ENCODE measurements around the gene CFAP20DC. TPM values are rescaled to one million over a fixed set of nuclear protein-coding genes. Genes with fewer than 3 reads are reported as not detected.

The CFAP20DC gene
- total RNA-seq, 2 experiments from 2014 or later = 1.0 to 1.8 TPM

- no peaks in the 10 kb centered on the region for H3K9me2 ChIP-seq (ENCODE audit: insufficient read depth, low read length)
- CTCF ChIA-PET (ENCODE audit: unreplicated experiment) = no interaction called here
- H3K9me3 ChIP-seq (ENCODE audit: low read length) = no peaks in the 10 kb centered on the region
- H3K4me1 ChIP-seq (ENCODE audit: insufficient read depth, low read length, poor library complexity, severe bottlenecking) = no peaks in the 10 kb centered on the region
- intact Hi-C loops (cut with micrococcal nuclease; ENCODE audit: unreplicated experiment) = no loop called here
- TF ChIP-seq EZH2phosphoT487 (IDR thresholded peaks at IDR 0.05; ENCODE audit: borderline replicate concordance, low read depth, low read length) = no peak
- TF ChIP-seq CTCF (conservative IDR thresholded peaks at IDR 0.05; ENCODE audit: low read length) = no peak
- H4K20me1 ChIP-seq (ENCODE audit: insufficient read depth, low read length) = no peaks in the 10 kb centered on the region
- H2AFZ ChIP-seq (ENCODE audit: low read length) = no peak overlapping the region
- no peaks in the 10 kb centered on the region for H3K79me2 ChIP-seq (ENCODE audit: insufficient read depth, low read depth, low read length)
- no peak overlapping the region for H3K27ac ChIP-seq (ENCODE audit: low read depth, low read length, poor library complexity, severe bottlenecking)
- POLR2A ChIA-PET = interaction anchor here (0.5 to 1.1 kb wide), 2 partner anchors 12 to 173 kb away, joined by 3 to 4 read pairs; no protein-coding TSS in a partner anchor
- no peak overlapping the region for H3K4me3 ChIP-seq (ENCODE audit: low read depth, low read length, poor library complexity, severe bottlenecking)
- no peak for DNase-seq (ENCODE audit: low spot score)
- H3K36me3 ChIP-seq (ENCODE audit: insufficient read depth, low read length) = no peaks in the 10 kb centered on the region
- no peak overlapping the region for H3K4me2 ChIP-seq (ENCODE audit: low read length)
- BruUV-seq (replicated peaks) = no TSS peak
These were observed 84.0 kb downstream of the CFAP20DC start for GRCh38 chr3:58965865-58966264.

DNA sequence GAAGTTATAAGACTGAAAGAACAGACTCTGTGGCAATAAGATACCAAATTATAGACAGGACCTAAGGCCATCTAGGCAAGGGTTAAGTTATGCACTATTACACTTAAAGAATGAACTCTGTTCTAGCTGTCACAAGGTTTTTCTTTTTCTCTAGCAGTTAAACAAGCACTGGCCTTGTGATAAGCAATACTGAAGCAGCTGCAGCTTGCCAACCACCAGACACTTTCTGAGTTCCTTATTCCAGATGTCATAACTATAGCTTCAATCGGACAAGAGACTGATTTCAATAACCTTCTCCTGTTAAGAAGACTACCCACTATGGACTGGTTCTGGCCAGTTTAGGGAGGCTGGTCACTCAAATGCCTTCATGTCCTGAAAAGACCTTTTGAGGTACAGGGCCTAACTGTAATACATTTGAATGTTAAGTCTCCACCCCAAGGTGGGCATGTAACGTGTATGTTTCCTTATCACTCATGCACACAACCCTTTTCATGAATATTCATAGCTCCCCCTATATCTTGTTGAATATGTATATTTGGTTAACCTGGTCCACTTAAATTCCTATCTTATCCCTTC is 85.8 kb downstream of the CFAP20DC start:
- ChIA-PET POLR2A (interaction anchor here (0.6 to 0.8 kb wide), 2 partner anchors 100 to 160 kb away, joined by 3 read pairs; no protein-coding TSS in a partner anchor), CTCF (ENCODE audit: unreplicated experiment) (no interaction called here)
- no peak overlapping the region for H3K27ac ChIP-seq (ENCODE audit: low read depth, low read length, poor library complexity, severe bottlenecking)
- no peak overlapping the region for H2AFZ ChIP-seq (ENCODE audit: low read length)
- no peak for DNase-seq (ENCODE audit: low spot score)
- no peaks in the 10 kb centered on the region for H3K9me2 ChIP-seq (ENCODE audit: insufficient read depth, low read length)
- H3K79me2 ChIP-seq (ENCODE audit: insufficient read depth, low read depth, low read length) = no peaks in the 10 kb centered on the region
- H3K4me3 ChIP-seq (ENCODE audit: low read depth, low read length, poor library complexity, severe bottlenecking) = no peak overlapping the region
- H3K4me2 ChIP-seq (ENCODE audit: low read length) = no peak overlapping the region
- TF ChIP-seq CTCF (conservative IDR thresholded peaks at IDR 0.05; ENCODE audit: low read length) = no peak
- TF ChIP-seq EZH2phosphoT487 (IDR thresholded peaks at IDR 0.05; ENCODE audit: borderline replicate concordance, low read depth, low read length) = no peak
- BruUV-seq (replicated peaks) = no TSS peak
- H3K36me3 ChIP-seq (ENCODE audit: insufficient read depth, low read length) = no peaks in the 10 kb centered on the region
- intact Hi-C loops (cut with micrococcal nuclease; ENCODE audit: unreplicated experiment) = no loop called here
- H4K20me1 ChIP-seq (ENCODE audit: insufficient read depth, low read length) = no peaks in the 10 kb centered on the region
- no peaks in the 10 kb centered on the region for H3K4me1 ChIP-seq (ENCODE audit: insufficient read depth, low read length, poor library complexity, severe bottlenecking)
- no peaks in the 10 kb centered on the region for H3K9me3 ChIP-seq (ENCODE audit: low read length)

- H3K4me3 ChIP-seq (ENCODE audit: low read depth, low read length, poor library complexity, severe bottlenecking) = no peak overlapping the region
- intact Hi-C loops (cut with micrococcal nuclease; ENCODE audit: unreplicated experiment) = no loop called here
- ChIA-PET CTCF (ENCODE audit: unreplicated experiment) (no interaction called here), POLR2A (no interaction called here)
- H4K20me1 ChIP-seq (ENCODE audit: insufficient read depth, low read length) = no peaks in the 10 kb centered on the region
- H3K79me2 ChIP-seq (ENCODE audit: insufficient read depth, low read depth, low read length) = no peaks in the 10 kb centered on the region
- H3K36me3 ChIP-seq (ENCODE audit: insufficient read depth, low read length) = no peaks in the 10 kb centered on the region
- no peak overlapping the region for H3K27ac ChIP-seq (ENCODE audit: low read depth, low read length, poor library complexity, severe bottlenecking)
- BruUV-seq (replicated peaks) = no TSS peak
- DNase-seq (ENCODE audit: low spot score) = no peak
- no peak for TF ChIP-seq EZH2phosphoT487 (IDR thresholded peaks at IDR 0.05; ENCODE audit: borderline replicate concordance, low read depth, low read length)
- no peaks in the 10 kb centered on the region for H3K4me1 ChIP-seq (ENCODE audit: insufficient read depth, low read length, poor library complexity, severe bottlenecking)
- H3K9me3 ChIP-seq (ENCODE audit: low read length) = no peaks in the 10 kb centered on the region
- H3K4me2 ChIP-seq (ENCODE audit: low read length) = no peak overlapping the region
- no peak overlapping the region for H2AFZ ChIP-seq (ENCODE audit: low read length)
- H3K9me2 ChIP-seq (ENCODE audit: insufficient read depth, low read length) = no peaks in the 10 kb centered on the region
These were observed 87.0 kb downstream of the CFAP20DC start for GRCh38 chr3:58962816-58963215.
